Ishikawa (cell line): ENCODE results near the gene MAGI1.

Experiments used
- EP300 ChIP-seq: IDR thresholded peaks from 2 replicates; pipeline ENCODE4 v1.6.1; 2012; ENCODE audit warnings: borderline replicate concordance
- YY1 ChIP-seq: IDR thresholded peaks from 2 replicates; pipeline ENCODE4 v1.6.1; 2012; ENCODE audit warnings: low read depth

GRCh38 chr3:65575376-65575840 lies 463.3 kb downstream of the MAGI1 start:
- TF ChIP-seq YY1 (no peak), EP300 (no peak)
